ENCODE data around the gene ZNF587.
A peak's percentile ranks its signal among the peaks of the same experiment; 100 is the strongest.
"Not testable (repeated sequence)": the region's sequence is repeated elsewhere in the genome, so short reads cannot be mapped to it uniquely, and the experiment has no call there.

ZNF587 gene

GRCh38 chr19:57823155-57823554, 26.5 kb upstream of the ZNF587 start:
- DNase-seq (ENCODE audit: low spot score), result not testable (repeated sequence)

GRCh38 chr19:57823608-57824007, 26.1 kb upstream of the ZNF587 start:
- not testable (repeated sequence) for DNase-seq (ENCODE audit: low spot score)

- no peak for DNase-seq (ENCODE audit: low spot score)
Measured at GRCh38 chr19:57825511-57825910, 24.1 kb upstream of the ZNF587 start.

- DNase-seq (ENCODE audit: low spot score), result no peak
Measured at GRCh38 chr19:57829316-57829715, 20.3 kb upstream of the ZNF587 start.

- DNase-seq (ENCODE audit: low spot score), result peak; percentile 57
Measured at GRCh38 chr19:57830071-57830602, 19.5 kb upstream of the ZNF587 start, which contains the start of gene ZNF587B. Gene ZNF587B, plus strand, starts transcription at chr19:57830299. Its CDS starts 230 bp downstream, at chr19:57830529.

- not testable (repeated sequence) for DNase-seq (ENCODE audit: low spot score)
Measured at GRCh38 chr19:57836991-57837390, 12.7 kb upstream of the ZNF587 start.

GRCh38 chr19:57838622-57839191, 11.0 kb upstream of the ZNF587 start:
- DNase-seq (ENCODE audit: low spot score), result not testable (repeated sequence)

- no peak for DNase-seq (ENCODE audit: low spot score)
Measured at GRCh38 chr19:57841122-57841763, 8.4 kb upstream of the ZNF587 start.

GRCh38 chr19:57847164-57847563, 2.5 kb upstream of the ZNF587 start:
- DNase-seq (ENCODE audit: low spot score), result not testable (repeated sequence)

- not testable (repeated sequence) for DNase-seq (ENCODE audit: low spot score)
Measured at GRCh38 chr19:57849162-57849665, 445 bp upstream of the ZNF587 start.

GRCh38 chr19:57850553-57851017, 926 bp downstream of the ZNF587 start:
- DNase-seq (ENCODE audit: low spot score), result peak; percentile 60

GRCh38 chr19:57851812-57852603, 2.3 kb downstream of the ZNF587 start:
- DNase-seq (ENCODE audit: low spot score), result not testable (repeated sequence)

- not testable (repeated sequence) for DNase-seq (ENCODE audit: low spot score)
Measured at GRCh38 chr19:57854117-57854516, 4.5 kb downstream of the ZNF587 start.

GRCh38 chr19:57862351-57862750, 12.7 kb downstream of the ZNF587 start:
- DNase-seq (ENCODE audit: low spot score), result not testable (repeated sequence)

- no peak for DNase-seq (ENCODE audit: low spot score)
Measured at GRCh38 chr19:57867868-57868492, 18.3 kb downstream of the ZNF587 start.

- DNase-seq (ENCODE audit: low spot score), result not testable (repeated sequence)
Measured at GRCh38 chr19:57869655-57870054, 20.0 kb downstream of the ZNF587 start.

- no peak for DNase-seq (ENCODE audit: low spot score)
Measured at GRCh38 chr19:57870225-57870624, 20.6 kb downstream of the ZNF587 start.

- no peak for DNase-seq (ENCODE audit: low spot score)
Measured at GRCh38 chr19:57872450-57872849, 22.8 kb downstream of the ZNF587 start.

GRCh38 chr19:57873883-57874799, 24.5 kb downstream of the ZNF587 start:
- DNase-seq (ENCODE audit: low spot score), result not testable (repeated sequence)

- DNase-seq (ENCODE audit: low spot score), result no peak
Measured at GRCh38 chr19:57886046-57886445, 36.4 kb downstream of the ZNF587 start.

All from D341Med (cell line).